GM19438 (cell line): ENCODE data around the gene NPY1R.

Experiments
- ATAC-seq: cut with Tn5 transposase; IDR thresholded peaks from one replicate; pipeline ENCODE4 v1.9.1; 2021; ENCODE audit warnings: low read depth; ENCODE audit not compliant: unreplicated experiment

NPY1R gene

DNA sequence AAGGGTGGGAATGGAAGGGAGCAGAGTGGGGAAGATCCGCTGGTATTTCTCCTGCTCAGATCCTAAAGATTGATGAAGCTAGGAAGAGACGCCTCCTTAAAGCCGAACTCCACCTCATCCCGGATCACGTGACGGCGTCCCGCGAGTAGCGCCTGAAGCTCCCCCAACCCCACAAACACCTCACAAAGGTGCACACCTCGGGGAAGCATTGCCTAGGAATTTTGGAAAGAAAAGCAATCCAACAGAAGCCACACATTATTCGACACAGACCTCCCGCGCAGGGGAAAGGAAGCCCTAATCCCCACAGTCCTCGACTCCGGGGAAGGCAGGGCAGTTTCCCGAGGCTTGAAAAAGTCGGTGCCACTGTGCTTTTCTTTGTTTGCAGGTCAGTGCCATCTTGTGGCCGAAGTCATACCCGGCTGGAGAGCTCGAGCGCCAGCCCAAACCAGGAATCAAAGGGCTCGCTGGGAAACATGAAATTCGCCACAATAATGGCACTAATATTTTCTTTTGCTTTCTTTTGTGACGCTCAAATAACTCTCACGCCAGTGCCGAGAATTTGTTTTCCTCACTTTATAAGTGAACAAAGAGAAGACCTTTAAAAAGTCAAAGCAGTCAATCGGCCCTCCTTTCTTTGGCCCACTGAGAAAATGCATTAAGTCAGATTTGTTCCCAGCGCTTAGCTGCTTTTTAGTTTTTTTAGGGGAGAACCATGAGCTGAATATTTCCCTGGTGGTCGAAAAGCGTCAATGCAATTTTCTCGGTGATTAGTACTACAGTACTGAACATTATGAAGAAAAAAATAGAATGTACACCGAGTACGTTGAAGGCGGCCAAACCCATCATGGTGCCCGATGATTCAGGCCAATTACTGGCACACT, at the start of gene NPY1R:
NPY1R (minus strand) TSS at position 71 of the 881 bp plus-strand sequence. CDS start 6,042 bp downstream, outside the sequence.
- ATAC-seq: peak; percentile 87

DNA sequence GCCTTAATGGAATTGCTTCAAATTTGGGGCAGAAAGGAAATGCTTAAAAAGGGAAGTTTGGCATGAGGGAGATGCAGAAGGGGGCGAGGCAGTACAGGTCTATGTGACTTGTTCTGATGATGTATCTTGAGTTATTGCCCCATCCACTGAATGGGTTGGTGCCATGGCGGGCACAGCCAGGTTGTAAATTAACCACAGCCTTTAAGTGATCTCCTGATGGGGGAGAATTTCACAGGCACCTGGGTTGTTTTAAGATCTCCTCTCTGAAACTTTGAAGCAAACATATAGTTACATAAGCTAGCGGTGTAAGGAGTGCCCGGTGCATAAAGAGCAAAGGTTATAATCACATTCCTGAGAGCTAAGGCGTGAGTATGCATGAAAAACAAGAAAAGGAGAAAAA, 48.3 kb upstream of the NPY1R start:
- no peak for ATAC-seq

DNA sequence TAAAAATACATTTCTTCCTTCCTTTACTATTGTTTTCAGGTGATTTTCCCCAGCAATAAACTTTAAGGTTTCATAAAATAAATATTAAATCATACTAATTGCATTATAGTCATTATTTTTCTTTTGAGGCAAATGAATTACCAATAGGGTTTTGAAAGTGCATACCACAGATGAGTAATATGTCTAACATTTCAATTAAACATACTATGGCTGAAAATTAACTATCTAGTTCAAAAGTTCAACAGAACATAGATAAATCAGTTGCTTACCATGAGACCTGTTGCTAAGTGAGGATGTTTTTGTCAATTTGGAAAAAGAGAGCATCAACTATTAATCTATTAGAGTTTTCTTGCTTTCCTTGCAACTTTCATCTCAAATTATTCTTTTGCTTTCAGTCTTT, 46.3 kb upstream of the NPY1R start:
- ATAC-seq: no peak

DNA sequence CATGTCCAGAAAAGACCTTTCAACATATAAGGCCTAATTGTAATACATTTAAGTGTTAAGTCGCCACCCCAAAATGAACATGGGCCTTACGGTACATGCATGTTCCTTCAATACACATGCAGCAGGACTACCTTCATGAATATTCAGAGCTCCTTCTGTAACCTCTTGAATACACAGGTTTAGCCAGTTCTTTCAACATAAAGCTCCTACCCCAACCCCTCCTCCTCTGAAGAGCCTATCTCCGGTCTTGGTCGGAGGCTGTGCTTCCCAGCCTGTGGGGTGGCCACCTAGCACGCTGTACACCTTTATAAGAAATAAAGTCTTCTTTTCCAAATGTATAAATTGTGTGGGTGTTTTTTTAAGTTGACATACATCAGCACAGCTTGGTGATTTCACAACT, 39.6 kb upstream of the NPY1R start:
- no peak for ATAC-seq

DNA sequence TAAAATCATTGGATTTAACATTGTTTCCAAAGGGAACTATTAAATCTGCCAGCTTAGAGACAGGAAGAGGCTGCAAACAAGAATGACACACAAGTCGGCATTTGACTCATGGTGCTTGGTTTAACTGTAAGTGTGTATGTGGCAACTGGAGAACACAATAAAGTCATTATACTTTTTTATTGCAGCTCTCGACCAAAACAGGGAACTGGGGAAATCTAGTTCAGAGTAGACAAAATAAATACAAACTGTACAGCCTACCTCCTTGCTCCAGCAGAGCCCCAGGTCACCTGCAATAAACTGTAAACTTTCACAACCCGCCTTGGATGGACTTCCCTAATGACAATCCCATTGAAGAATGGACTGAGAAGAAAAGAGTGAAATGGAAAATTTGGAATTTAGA, 35.3 kb upstream of the NPY1R start:
- ATAC-seq: no peak

DNA sequence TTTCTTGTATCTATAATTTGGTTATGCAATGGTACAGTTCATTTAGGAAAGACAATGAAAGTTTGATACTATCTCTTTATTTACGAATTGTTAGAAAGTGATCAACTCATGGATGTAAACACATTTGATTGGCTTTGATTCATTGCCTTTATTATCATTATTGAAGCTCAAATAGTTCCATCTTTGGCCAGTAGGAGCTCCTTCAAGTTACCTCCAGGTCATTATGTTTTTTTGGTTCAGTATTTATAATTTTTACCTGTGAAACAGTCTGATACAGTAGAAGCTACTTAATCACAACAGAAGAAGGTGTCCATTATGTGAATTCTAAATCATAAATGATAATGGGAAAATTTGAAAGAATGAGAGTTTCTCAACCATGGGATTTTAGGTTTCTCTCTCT, 23.7 kb upstream of the NPY1R start:
- ATAC-seq: no peak

DNA sequence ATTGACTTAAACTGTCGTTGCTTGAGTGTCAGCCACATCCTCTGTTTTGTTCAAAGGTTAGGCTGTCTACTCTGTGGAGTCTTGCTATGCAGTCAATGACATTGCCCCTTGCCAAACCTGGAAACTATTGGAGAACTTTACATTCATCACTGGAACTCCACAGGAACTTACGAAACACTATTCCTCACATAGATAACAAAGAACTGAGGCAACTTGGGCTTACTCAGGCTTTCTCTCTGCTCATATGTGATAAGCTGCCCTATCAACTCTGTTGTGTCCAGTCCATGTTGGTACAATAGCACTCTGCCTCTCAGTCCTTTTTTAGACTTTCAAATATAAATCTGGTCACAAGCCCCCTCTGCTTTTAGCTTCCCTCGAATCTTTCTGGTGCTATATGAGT, 20.7 kb upstream of the NPY1R start:
- no peak for ATAC-seq

DNA sequence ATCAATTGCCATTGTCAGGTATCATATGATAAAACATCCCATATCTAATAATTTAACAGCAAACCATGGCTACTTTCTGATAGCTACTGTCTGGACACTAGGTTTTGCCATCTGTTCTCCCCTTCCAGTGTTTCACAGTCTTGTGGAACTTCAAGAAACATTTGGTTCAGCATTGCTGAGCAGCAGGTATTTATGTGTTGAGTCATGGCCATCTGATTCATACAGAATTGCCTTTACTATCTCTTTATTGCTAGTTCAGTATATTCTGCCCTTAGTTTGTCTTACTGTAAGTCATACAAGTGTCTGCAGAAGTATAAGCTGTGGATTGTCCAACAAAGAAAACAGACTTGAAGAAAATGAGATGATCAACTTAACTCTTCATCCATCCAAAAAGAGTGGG, 18.3 kb upstream of the NPY1R start:
- no peak for ATAC-seq

DNA sequence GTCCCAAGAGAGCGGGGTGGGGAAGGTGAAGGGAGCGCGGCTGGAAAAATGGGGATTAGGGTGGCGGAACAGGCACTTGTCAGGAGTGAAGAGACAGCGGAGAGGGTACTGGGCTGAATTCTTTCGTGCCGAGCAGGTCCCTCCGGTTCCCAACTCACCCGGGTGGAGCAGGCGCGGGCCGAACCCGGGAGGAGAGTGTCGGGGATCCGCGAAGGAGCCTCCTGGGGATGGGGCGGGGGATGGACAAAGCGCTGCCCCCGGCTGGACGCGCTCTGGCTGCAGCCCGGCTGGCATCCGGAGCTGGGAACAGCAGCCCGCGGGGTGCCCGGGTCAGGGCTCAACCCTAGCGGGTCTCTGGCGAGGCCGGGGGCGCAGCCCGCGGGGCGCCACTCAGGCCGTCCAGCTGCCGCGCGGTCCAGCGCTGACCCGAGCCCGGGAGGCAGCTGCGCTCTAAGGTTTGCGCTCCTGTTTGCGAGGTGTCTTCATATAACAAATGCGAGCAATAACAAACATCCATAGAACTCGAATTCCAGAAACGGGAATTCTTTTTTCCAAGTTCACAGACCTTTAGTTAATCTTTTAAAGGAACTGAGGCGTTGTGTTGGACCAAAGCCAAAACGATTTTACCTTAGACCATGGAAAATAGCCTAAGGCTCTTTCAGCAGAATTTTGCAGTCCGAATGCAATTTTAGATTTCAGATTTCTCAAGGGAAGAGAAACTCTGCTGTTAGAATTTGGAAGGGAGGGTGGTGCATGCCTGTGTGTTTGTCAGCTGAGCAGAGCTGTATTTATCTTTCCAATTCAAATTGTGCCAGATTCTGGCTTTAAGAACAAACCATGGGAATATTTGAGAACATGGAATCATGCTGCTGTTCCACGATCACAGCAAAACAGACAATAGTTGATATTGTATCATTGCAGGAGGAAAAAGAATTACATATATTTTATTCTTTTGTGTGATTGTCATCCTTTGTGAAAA, 12.0 kb upstream of the NPY1R start:
- no peak for ATAC-seq

DNA sequence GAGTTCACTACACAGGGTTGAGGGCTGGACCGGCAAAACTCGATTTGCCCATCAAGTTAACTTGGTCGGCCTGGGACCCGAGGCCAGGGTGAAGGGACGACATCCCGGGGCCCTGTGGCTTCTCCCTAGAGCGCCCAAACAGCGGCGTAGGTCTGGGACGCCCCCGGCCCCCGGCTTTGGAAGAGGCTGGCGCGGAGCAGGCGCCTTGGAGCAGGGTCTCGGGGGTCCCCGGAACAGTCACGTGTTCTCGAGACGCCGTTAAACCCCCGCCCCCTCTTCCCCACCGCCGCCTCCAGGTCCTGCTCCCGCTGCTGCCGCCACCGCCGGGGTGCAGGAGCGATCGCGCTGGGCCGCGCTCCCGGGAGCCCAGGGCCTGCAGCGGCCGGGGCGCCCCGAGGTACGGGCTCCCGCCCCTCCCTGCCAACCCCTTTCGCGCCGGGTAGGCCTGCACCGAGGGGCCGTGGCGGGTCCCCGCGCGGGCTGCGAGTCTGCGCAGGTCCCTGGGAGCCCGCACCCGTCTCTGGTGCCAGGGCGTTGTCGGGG, 11.3 kb upstream of the NPY1R start, which contains the start of gene NPY5R:
NPY5R (plus strand) TSS at position 289 of the 543 bp plus-strand sequence. CDS start 6,382 bp downstream, outside the sequence.
- no peak for ATAC-seq

DNA sequence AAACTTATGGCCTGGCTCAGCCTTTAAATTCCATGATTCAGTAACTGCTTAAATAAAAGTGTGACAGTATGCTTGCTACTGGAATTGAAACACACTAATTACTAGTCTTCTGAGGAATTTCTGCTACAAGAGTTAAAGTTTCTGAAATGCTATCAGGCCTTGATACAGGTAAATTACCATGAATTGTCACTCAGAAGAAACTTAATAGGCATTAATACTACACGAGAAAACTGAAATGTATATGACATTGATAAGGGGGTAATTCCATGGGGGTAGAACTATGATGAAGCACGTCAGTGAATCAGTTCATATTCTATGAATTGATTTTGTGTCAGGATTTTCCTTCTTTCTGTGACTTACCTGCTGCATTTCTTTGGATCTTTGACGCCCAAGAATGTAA, 3.0 kb upstream of the NPY1R start:
- no peak for ATAC-seq

DNA sequence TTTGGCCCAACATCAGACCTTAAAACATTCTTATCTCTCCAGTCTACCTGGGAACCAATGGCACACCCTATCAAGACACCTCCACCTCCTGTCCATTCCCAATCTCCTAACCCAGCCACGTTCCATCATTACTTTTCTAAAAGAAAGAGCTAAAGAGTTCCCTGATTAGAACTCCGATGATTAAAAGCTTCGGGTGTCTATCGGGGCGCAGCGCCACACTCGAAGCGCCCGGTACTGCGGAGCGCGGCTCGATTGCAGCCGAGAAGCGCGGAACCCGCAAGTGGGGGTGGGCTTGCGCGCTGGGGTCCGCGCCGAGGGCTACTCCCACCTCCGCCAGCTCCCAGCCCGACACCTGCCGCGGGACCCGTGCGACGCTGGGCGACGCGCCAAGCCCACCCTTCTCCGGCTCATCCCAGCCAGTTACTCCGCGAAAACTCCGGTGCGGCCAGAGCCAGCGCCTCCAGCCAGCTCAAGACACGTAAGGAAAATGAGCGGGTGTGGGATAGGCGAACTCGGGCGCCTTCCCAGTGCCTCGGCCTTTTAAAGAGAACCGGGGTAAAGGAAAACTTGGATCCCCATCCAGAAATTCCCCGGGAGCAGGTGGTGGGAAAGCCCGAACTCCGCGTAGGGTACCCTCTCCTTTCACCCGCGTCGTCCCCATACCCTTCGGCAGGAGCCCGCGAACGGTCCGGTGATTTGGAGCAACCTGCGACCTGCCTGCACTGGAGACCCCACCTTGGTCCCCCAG, 593 bp downstream of the NPY1R start:
- ATAC-seq: peak; percentile 41

DNA sequence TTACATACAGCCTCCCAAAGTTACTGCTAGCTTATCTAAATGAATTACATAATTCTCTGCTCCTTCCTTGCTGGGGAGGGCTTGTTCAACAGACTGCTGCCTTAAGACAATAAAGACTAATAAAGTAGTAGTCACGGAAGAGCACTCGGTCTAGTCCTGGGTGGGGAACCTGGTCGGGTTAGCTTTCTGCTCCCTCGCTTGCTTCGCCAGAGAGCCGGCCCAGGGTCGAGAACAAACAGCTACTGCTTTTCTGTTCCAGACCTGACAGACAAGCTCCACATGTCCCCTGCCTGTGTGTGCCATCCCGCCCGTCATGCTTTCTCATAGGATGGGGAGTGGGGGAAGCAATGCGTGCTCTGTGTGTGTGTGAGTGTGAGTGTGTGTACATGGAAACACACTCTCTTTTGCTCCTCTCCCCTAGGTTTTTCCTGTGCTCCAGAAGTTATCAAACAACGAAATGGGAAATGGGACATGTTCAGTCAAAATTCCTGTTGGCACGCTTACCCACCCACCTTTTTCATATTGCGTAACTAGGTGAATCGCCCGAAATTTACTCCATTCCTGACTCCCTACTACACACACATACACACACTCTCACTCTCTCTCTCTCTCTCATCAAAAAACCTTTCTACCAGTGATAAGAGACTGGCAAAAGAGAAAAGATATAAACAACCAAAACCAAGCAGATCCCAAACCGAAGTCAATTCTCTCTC, 1.3 kb downstream of the NPY1R start:
- no peak for ATAC-seq

DNA sequence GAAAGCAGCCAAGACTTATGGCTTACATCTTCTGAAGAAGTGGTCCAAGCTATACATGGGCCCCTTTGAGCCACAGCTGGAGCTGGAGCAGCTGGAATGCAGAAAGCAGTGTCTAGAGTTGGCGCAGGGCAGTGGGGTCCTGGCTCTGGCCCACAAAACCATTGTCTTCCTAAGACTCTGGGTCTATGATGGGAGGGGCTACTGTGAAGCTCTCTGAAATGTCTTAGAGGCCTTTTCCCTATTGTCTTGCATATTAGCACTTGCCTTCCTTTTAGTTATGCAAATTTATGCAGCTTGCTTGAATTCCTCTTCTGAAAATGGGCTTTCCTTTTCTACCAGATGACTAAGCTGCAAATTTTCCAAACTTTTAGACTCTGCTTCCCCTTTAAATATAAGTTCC, 15.3 kb downstream of the NPY1R start:
- no peak for ATAC-seq

DNA sequence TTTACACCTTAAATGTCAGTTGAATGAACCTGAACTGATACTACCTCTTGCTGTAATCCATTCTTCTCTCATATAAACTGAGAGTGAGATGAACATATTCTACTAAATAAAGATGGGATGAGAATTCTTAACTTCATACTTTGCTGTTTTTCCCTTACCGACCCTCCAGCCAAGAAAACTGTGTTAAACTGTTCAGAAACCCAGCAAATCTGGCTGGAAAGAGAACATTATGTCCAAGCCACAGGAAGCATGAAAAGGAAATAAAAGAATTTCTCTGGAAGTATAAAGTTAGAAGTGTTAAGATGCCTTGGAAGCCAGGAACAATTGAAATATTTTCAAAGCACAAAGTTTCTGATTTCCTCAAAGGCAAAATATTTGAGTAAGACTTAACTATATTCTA, 22.9 kb downstream of the NPY1R start:
- ATAC-seq: no peak

DNA sequence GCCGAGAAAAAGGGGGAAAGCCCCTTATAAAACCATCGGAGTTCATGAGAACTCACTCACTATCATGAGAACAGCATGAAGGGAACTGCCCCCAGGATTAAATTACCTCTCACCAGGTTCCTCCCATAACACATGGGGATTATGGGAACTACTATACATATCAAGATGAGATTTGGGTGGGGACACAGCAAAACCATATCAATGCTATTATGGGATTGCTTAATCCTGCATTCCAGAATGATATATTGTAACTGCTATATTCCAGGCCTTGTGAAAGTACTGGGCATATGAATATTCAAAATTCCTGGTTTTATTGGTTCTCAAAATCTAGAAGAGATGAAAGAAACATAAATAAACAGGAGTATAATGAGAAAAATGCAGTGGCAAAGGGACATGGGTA, 29.3 kb downstream of the NPY1R start:
- ATAC-seq: no peak

DNA sequence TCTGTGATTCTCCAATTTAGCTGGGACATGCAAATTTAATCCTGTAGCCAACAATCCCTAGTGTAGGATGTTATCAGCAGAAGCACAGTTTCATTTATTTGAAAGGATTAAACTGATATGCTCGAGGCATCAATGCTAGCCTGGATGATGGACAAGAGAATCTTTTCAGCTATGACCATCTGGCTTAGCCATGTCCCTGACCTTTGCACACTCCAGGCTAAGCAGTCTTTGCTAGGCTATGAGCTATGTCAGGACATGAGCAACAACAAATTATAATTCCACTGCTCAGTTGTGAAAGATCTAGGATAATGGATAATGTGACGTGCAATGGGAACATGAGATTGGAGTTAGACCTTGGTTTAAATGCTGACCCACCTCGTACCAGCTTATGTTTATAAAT, 32.0 kb downstream of the NPY1R start:
- no peak for ATAC-seq

DNA sequence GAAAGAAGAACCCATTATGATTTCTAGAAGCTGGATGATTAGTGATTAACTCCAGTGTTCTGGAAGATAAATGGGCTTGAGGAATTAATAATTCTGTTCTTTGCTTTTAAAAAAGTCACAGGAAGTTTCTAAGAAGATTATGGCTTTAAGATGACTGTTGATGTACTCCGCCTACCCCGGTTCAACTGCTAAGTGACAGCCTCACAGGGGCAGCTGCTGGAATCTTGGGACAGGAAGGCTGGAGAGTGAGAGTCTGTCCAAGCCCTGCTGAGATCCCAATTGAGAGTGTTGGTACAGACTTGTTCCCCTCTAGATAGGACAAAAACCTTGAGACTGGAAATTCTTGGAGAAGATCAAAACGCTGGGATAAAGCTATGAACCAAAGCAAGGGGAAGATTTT, 37.3 kb downstream of the NPY1R start:
- ATAC-seq: no peak

DNA sequence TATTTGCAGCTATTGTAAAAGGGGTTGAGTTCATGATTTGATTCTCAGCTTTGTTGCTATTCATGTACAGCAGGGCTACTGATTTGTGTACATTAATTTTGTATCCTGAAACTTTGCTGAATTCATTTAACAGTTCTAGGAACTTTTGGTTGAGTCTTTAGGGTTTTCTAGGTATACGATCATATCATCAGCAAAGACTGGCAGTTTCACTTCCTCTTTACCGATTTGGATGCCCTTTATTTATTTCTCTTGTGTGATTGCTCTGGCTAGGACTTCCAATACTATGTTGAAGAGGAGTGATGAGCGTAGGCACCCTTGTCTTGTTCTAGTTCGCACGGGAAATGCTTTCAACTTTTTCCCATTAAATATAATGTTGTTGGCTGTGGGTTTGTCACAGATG, 48.1 kb downstream of the NPY1R start:
- no peak for ATAC-seq
